Breast epithelium (tissue), 3 donors: ENCODE results near the gene RPAP2.

ENCODE experiments used
- POLR2A ChIP-seq: fragments of 450-650 bp; IDR thresholded peaks from one replicate; pipeline ENCODE4 v1.6.1; 2016; ENCODE audit warnings: antibody characterized with exemption, mild to moderate bottlenecking, moderate library complexity
- TF ChIP-seq, protein P1 (sequence below), 3 donors: fragments of 450-650 bp; IDR thresholded peaks; one replicate each; pipeline ENCODE4 v1.5.1; 2016 to 2017; ENCODE audit warnings: antibody characterized with exemption in 3 of 3, mild to moderate bottlenecking in 3 of 3, moderate library complexity in 3 of 3

DNA sequence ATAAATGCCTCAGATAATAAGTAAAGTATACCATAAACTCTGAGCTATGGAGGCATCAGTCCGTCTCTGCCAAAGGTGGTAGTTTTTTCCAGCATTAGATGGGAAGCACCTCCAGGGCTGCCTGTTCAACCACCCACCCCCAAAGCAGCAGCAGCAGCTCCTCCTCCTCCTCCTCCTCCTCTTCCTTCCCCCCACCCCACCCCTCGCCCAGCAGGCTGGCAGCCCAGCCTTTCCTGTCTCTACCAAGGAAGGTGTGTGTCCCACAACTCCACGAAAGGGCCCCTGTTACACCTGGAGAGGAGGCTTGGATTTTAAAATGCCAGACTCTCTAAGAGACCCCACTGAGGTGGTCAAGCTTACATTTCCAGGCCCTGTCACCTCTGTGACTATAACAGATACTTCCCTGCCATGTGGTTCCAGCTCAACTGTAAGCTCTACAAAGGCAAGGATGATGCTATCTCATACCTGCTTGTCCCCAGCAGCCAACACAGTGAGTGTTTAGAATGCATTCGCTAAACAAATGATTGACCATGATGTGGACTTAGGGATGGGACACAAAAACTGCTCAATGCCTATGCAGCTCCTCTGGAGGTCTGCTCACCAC, 111.2 kb downstream of the RPAP2 start:
- TF ChIP-seq POLR2A: no peak
- TF ChIP-seq, protein P1, sequence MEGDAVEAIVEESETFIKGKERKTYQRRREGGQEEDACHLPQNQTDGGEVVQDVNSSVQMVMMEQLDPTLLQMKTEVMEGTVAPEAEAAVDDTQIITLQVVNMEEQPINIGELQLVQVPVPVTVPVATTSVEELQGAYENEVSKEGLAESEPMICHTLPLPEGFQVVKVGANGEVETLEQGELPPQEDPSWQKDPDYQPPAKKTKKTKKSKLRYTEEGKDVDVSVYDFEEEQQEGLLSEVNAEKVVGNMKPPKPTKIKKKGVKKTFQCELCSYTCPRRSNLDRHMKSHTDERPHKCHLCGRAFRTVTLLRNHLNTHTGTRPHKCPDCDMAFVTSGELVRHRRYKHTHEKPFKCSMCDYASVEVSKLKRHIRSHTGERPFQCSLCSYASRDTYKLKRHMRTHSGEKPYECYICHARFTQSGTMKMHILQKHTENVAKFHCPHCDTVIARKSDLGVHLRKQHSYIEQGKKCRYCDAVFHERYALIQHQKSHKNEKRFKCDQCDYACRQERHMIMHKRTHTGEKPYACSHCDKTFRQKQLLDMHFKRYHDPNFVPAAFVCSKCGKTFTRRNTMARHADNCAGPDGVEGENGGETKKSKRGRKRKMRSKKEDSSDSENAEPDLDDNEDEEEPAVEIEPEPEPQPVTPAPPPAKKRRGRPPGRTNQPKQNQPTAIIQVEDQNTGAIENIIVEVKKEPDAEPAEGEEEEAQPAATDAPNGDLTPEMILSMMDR (IDR thresholded peaks at IDR 0.05): no peak
